CD4-positive, alpha-beta T cell treated with Interleukin-2 at 100 ng/mL for 4 hours (primary cell): Measurements from ENCODE around the gene TAPT1.
"Not testable (repeated sequence)": the region's sequence is repeated elsewhere in the genome, so short reads cannot be mapped to it uniquely, and the experiment has no call there.

ENCODE experiments used
- DNase-seq: peaks from one replicate; pipeline ENCODE4 v3.0.0-alpha.2; 2020; ENCODE audit warnings: low spot score

Gene TAPT1

GRCh38 chr4:16213121-16213520 lies 13.2 kb downstream of the TAPT1 start:
- peak; percentile 13 for DNase-seq

GRCh38 chr4:16212138-16212782 lies 14.0 kb downstream of the TAPT1 start:
- no peak for DNase-seq

GRCh38 chr4:16207409-16207808 lies 18.9 kb downstream of the TAPT1 start:
- DNase-seq, result no peak

DNA sequence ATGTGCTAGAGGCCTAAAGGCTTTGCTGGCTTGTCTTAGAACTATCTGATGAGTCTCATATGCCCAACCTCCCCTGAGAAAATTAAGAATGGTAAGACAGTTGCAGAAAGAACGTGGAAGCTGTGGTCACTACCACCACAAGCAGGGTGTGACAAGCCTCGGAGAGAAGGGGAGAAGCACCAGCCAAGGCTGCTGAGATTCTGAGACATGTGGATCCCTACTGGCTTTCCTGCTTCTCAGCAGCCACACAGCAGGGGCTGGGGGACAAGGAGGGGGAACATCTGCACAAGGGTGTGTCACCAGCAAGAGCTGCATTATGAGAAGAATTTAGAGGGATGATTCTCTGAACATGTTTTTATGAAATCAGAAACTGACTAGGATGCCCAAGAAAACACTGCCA lies 19.4 kb downstream of the TAPT1 start:
- DNase-seq, result no peak

- no peak for DNase-seq
Observed at GRCh38 chr4:16206301-16206700, 20.0 kb downstream of the TAPT1 start.

DNA sequence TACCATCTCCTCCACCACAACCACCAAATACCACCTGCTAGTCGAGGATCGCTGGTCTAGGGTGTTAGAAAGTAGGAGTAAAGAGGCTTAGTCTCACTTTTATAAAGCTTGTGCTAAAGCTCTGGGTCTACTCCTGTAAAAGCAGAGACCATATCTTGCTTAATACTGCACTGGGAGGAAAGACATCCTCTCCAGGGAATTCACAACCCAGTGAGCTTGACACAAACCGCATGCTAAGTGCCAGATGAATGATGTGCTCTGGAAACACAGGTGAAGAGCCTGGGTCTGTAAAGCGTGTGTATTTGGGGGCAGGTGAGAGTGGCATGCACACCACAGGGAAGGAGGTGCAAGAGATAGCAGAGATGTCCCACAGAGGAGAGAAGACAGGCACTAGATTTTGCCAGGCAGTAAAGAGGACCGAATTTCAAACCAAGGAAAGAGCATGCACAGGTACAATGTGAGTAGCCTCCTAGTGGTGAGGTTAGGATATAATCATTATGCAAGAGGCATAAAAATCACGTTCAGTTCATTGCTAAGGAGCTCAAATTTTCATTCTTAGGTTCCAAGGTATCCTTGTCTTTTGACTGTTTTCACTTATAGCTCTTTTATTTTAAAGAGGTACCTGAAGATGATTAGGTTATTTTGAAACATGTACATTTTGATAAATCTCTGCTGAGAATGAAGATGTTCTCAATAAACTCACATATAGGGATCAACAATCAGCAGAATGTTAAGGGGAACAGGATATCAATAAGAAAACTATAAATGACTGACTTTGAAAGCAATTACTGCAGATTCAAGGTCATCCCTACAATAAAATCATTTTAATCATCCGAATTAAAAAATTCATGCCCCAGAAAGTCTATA lies 20.7 kb downstream of the TAPT1 start:
- DNase-seq, result peak; percentile 45

DNA sequence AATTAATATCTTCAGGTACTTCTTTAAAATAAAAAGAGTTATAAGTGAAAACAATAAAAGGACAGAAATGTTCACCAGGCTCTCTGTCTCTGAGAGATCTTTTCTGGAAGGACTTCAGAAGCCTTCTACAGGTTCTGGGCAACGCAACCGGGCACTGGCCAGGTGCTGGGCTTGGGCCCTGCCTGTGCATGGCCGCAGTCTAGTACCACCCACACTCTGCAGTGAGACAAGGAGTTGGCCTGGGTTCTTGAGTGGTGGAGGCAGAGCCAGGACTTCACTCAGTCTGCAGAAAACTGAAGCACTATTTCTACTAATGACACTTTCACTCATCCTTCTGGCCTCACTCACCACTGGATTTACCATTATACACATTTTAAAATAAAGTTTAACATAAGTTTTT lies 21.8 kb downstream of the TAPT1 start:
- DNase-seq, result no peak

GRCh38 chr4:16203083-16203482 lies 23.2 kb downstream of the TAPT1 start:
- DNase-seq, result no peak

GRCh38 chr4:16202598-16202997 lies 23.7 kb downstream of the TAPT1 start:
- no peak for DNase-seq

- DNase-seq, result no peak
Observed at GRCh38 chr4:16199093-16199492, 27.2 kb downstream of the TAPT1 start.

GRCh38 chr4:16197876-16198665 lies 28.2 kb downstream of the TAPT1 start:
- no peak for DNase-seq

GRCh38 chr4:16196482-16197393 lies 29.5 kb downstream of the TAPT1 start:
- DNase-seq, result no peak

DNA sequence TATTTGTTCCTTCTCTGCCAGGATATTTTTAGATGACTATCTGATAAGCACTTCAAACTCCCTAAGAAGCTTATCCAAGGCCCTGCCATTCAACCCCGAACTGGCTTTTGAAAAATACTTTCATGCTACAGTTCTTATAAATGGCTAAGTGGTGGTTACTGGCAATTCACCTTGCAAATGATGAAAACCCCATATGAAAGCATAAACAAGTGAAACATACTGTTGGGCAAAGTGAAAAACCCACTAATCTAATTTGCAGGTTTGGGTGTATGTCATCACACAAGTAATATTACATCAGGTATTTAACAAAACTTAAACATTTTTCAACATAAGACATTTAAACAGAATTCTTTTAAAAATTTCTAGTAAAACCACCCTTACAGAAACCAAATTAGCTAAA lies 31.1 kb downstream of the TAPT1 start:
- no peak for DNase-seq

- DNase-seq, result not testable (repeated sequence)
Observed at GRCh38 chr4:16194798-16195197, 31.5 kb downstream of the TAPT1 start.

DNA sequence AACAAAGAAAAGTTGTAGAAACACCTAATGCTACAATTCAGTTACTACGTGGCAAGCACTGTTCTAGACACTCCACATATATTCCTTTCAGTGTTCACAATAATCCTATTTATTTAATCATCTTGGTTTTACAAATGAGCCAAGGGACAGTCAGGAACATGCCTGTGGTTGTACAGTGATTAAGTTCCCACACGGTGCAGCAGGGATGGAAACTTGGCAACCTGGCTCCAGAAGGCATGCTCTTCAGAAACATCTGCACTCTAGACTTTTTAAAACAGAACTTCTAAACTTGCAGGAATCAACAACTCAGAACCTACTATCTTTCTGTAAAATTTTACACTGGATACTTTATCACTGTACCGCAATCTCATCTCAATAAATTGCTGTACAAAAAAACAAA lies 32.1 kb downstream of the TAPT1 start:
- DNase-seq, result no peak

DNA sequence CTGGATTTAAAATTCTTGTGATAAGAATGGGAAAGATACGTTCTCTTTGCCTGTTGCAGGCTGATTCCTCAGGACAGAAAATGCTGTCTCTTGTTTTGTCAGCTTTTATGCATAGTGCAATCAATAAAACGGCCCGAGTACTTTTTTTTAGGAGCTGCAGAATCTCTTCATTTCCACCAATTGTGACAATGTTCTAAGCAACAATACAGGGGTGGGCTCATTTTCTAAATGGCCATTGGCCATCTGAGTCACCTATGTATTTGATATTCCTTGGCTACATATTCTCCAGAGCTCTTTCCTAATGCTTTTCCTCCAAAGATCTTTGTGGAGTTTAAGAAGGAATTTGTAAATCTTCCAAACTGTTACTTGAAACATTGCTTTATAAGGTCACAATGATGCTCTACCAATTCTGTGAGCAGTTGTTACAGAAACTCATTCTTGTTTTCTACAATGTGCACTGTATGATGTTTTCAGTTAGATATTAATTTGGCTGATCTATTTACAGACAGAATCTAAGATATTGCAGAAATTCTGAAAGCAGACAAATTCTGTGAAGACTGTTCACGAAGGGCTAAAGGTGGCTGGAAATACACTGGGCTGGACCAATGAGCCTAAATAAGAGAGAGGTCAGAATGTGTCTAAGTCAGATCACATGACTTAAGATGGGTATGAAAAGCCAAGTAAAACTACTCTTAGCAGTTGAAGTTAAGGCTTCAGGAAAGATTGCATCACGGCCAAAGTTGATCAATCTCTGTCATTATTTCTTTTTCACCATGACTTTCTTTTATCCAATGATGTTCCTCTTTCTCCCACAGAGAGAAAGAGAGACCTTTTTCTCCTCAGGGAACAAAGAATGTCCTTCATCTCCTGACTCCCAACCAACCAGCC lies 33.4 kb downstream of the TAPT1 start:
- no peak for DNase-seq

GRCh38 chr4:16192057-16192456 lies 34.2 kb downstream of the TAPT1 start:
- no peak for DNase-seq

DNA sequence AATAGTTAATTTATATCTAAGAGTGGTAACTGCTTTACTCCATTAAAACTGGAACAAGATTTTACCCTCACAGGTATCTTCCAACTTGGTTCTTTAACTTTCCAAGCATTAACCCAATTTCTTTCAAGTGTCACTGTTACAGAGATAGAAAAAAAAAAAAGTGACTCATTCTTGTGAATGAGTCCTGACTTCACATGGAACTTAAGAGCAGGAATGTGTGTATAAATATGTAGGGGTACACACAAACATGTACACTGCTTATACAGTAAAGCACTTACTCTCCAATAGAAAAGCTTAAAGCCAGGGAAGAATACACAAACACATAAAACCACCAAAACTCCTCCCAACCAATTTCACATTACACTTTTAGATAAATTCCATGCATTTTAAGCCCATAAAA lies 38.8 kb downstream of the TAPT1 start:
- DNase-seq, result no peak

DNA sequence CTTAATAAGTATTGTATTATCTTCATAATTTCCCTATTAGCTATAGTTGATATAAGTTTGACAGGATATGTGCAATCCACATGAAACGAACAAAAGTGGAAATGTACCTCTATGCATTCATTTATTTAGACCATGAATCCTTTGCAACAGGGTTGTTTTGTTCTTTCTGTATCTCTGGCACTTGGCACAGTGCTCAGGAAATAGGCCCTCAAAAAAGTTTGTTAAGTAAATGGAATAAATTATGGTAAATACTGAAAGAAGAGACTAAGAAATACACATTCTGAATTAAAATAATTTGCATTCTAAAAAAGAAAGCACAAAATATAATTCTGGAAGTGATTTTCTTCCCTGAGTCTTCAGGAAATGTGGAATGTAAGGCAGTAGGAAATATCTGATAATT lies 39.3 kb downstream of the TAPT1 start:
- DNase-seq, result no peak

DNA sequence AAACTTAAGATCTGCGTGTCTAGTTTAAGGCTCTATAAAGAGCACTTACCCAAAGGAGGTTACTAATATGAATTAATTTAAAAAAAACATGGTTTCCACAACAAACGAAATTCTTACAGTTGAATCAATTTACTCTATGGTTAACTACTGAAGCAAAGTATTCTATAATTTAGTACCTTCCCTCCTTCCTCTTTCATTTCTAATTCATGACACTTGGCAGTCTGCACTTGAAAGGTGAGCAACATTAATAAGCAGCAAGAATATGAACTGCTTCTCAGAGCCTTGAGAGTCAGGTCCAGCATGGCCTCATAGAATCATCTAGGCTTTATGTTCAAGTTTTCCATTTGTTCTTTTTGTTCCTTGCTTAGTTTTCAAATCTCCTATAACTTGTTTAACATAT lies 42.7 kb downstream of the TAPT1 start:
- no peak for DNase-seq

DNA sequence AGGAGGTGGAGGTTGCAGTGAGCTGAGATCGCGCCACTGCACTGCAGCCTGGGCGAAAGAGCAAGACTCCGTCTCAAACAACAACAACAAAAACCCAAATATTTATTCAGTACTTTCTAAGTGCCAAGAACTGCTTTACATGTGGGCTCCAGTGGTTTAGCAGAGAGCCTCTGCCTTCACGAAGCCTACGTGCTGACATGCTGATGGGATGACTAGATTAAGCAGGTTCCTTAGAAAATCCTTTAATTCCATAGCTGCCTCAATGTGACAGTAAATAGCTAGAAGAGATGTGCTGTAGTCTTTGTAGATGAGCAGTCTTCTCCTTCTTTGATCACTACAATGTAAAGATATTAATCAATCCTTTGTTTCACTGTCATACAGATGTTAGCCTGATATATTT lies 49.6 kb downstream of the TAPT1 start:
- no peak for DNase-seq
